H9 (cell line): ENCODE measurements around the gene MRPS18A. TPM values are rescaled to one million over a fixed set of nuclear protein-coding genes. Genes with fewer than 3 reads are reported as not detected.

ENCODE experiments used
- DNase-seq: peaks from one replicate; pipeline ENCODE4 v3.0.0-alpha.2; 2017
- H2AFZ ChIP-seq: one replicate; pipeline ENCODE4 v1.6.1; 2013; ENCODE audit warnings: mild to moderate bottlenecking, low read length, control low read depth, moderate library complexity
- H2AK5ac ChIP-seq: 2 replicates; pipeline ENCODE4 v1.6.1; 2013; ENCODE audit warnings: low read length, control low read depth, mixed read lengths; ENCODE audit not compliant: insufficient read length
- H2BK120ac ChIP-seq: one replicate; pipeline ENCODE4 v1.6.1; 2013; ENCODE audit warnings: low read depth, mild to moderate bottlenecking, low read length, control low read depth, inconsistent platforms; ENCODE audit not compliant: poor library complexity, severe bottlenecking
- H2BK12ac ChIP-seq: 2 replicates; pipeline ENCODE4 v1.6.1; 2013; ENCODE audit warnings: low read length, control low read depth, mixed read lengths, low read depth; ENCODE audit not compliant: insufficient read length
- H2BK15ac ChIP-seq: 2 replicates; pipeline ENCODE4 v1.6.1; 2013; ENCODE audit warnings: low read depth, low read length, control low read depth
- H2BK20ac ChIP-seq: one replicate; pipeline ENCODE4 v1.6.1; 2013; ENCODE audit warnings: low read depth, mild to moderate bottlenecking, low read length, control low read depth, inconsistent platforms; ENCODE audit not compliant: poor library complexity, severe bottlenecking
- H2BK5ac ChIP-seq: 2 replicates; pipeline ENCODE4 v1.6.1; 2013; ENCODE audit warnings: low read length, control low read depth, mixed read lengths; ENCODE audit not compliant: insufficient read length
- H3K14ac ChIP-seq: 2 replicates; pipeline ENCODE4 v1.6.1; 2013; ENCODE audit warnings: low read length, control low read depth; ENCODE audit not compliant: insufficient read depth
- H3K18ac ChIP-seq: 2 replicates; pipeline ENCODE4 v1.6.1; 2013; ENCODE audit warnings: low read depth, mild to moderate bottlenecking, mixed read lengths, low read length, control low read depth; ENCODE audit not compliant: insufficient read length
- H3K23ac ChIP-seq: 2 replicates; pipeline ENCODE4 v1.6.1; 2013; ENCODE audit warnings: low read length, control low read depth, mixed read lengths, low read depth; ENCODE audit not compliant: insufficient read length
- H3K23me2 ChIP-seq: 2 replicates; pipeline ENCODE4 v1.6.1; 2013; ENCODE audit warnings: low read depth, mild to moderate bottlenecking, mixed read lengths, low read length, control low read depth; ENCODE audit not compliant: insufficient read length, poor library complexity, severe bottlenecking
- H3K27ac ChIP-seq: 2 replicates; pipeline ENCODE4 v1.5.1; 2013; ENCODE audit warnings: low read length, control low read depth, mixed read lengths, low read depth; ENCODE audit not compliant: insufficient read length
- H3K27me3 ChIP-seq: 2 replicates; pipeline ENCODE4 v1.6.1; 2013; ENCODE audit warnings: low read length, control low read depth, inconsistent platforms; ENCODE audit not compliant: insufficient read depth
- H3K4ac ChIP-seq: 2 replicates; pipeline ENCODE4 v1.6.1; 2013; ENCODE audit warnings: low read depth, mild to moderate bottlenecking, control low read depth, inconsistent platforms, low read length, moderate library complexity
- H3K4me1 ChIP-seq: 2 replicates; pipeline ENCODE4 v1.6.1; 2013; ENCODE audit warnings: low read length, control low read depth, inconsistent platforms; ENCODE audit not compliant: insufficient read depth
- H3K4me2 ChIP-seq: 2 replicates; pipeline ENCODE4 v1.6.1; 2013; ENCODE audit warnings: low read length, control low read depth, mixed read lengths; ENCODE audit not compliant: insufficient read length, insufficient read depth
- H3K56ac ChIP-seq: 2 replicates; pipeline ENCODE4 v1.6.1; 2013; ENCODE audit warnings: low read depth, mild to moderate bottlenecking, mixed read lengths, low read length, control low read depth; ENCODE audit not compliant: insufficient read length
- H3K79me1 ChIP-seq: 2 replicates; pipeline ENCODE4 v1.6.1; 2013; ENCODE audit warnings: low read depth, mild to moderate bottlenecking, moderate library complexity, low read length, control low read depth, inconsistent platforms; ENCODE audit not compliant: insufficient read depth, poor library complexity, severe bottlenecking
- H3K79me2 ChIP-seq: 2 replicates; pipeline ENCODE4 v1.6.1; 2013; ENCODE audit warnings: low read length, control low read depth, inconsistent platforms; ENCODE audit not compliant: insufficient read depth
- H3K9ac ChIP-seq: 2 replicates; pipeline ENCODE4 v1.6.1; 2013; ENCODE audit warnings: low read length, control low read depth, mixed read lengths; ENCODE audit not compliant: insufficient read length; ENCODE audit errors: extremely low read depth
- H3K9me3 ChIP-seq: one replicate; pipeline ENCODE4 v1.6.1; 2013; ENCODE audit warnings: low read depth, low read length, inconsistent platforms; ENCODE audit not compliant: control insufficient read depth
- H3T11ph ChIP-seq: one replicate; pipeline ENCODE4 v1.6.1; 2013; ENCODE audit warnings: mild to moderate bottlenecking, low read length, control low read depth, inconsistent platforms
- H4K20me1 ChIP-seq: one replicate; pipeline ENCODE4 v1.6.1; 2013; ENCODE audit not compliant: control insufficient read depth, insufficient read length, insufficient read depth
- H4K5ac ChIP-seq: 2 replicates; pipeline ENCODE4 v1.6.1; 2013; ENCODE audit warnings: low read depth, mild to moderate bottlenecking, mixed read lengths, low read length, control low read depth; ENCODE audit not compliant: insufficient read length
- H4K8ac ChIP-seq: replicated peaks from 2 replicates; pipeline ENCODE4 v1.6.1; 2013; ENCODE audit warnings: low read length, control low read depth, mixed read lengths, low read depth; ENCODE audit not compliant: insufficient read length
- H4K91ac ChIP-seq: 2 replicates; pipeline ENCODE4 v1.6.1; 2013; ENCODE audit warnings: low read depth, mild to moderate bottlenecking, moderate library complexity, mixed read lengths, low read length, control low read depth; ENCODE audit not compliant: insufficient read length
- H3K27ac Mint-ChIP-seq, 3 experiments: 2 replicates in 2 of 3; 3 replicates in 1 of 3; pipeline ENCODE4 v1.8.0; 2020 to 2021; ENCODE audit warnings: mixed read lengths in 3 of 3, mild to moderate bottlenecking in 1 of 3, moderate library complexity in 1 of 3
- H3K27me3 Mint-ChIP-seq: 2 replicates; pipeline ENCODE4 v1.8.0; 2021; ENCODE audit warnings: low read depth, mild to moderate bottlenecking, moderate library complexity, mixed read lengths
- H3K36me3 Mint-ChIP-seq, 3 experiments: 2 replicates in 2 of 3; 3 replicates in 1 of 3; pipeline ENCODE4 v1.8.0; 2020 to 2021; ENCODE audit warnings: low read depth in 3 of 3, mixed read lengths in 3 of 3; ENCODE audit not compliant: insufficient read depth in 1 of 3
- H3K4me1 Mint-ChIP-seq, 2 experiments: 2 replicates each; pipeline ENCODE4 v1.8.0; 2020; ENCODE audit warnings: mixed read lengths in 2 of 2
- H3K4me3 Mint-ChIP-seq, 2 experiments: 2 replicates in 1 of 2; 3 replicates in 1 of 2; pipeline ENCODE4 v1.8.0; 2020 to 2021; ENCODE audit warnings: mild to moderate bottlenecking in 2 of 2, mixed read lengths in 2 of 2, moderate library complexity in 1 of 2
- H3K9me3 Mint-ChIP-seq, 2 experiments: 2 replicates in 1 of 2; 3 replicates in 1 of 2; pipeline ENCODE4 v1.8.0; 2020; ENCODE audit warnings: mild to moderate bottlenecking in 2 of 2, mixed read lengths in 2 of 2, moderate library complexity in 1 of 2
- WGBS: extraction: QIAGEN DNeasy Blood & Tissue Kit; methylation state at CpG from one replicate; pipeline ENCODE4 v1.1.7; 2013; ENCODE audit warnings: missing lambda C conversion rate, low lambda C conversion rate, mixed read lengths; ENCODE audit not compliant: insufficient read length; ENCODE audit errors: extremely low coverage; 5-methylcytosine and 5-hydroxymethylcytosine counted together
- total RNA-seq: library from RNA; stranded (reverse); gene quantifications from 2 replicates; pipeline ENCODE4 v1.2.1, GENCODE V29; 2021
- TF ChIP-seq, protein P1 (sequence below): fragments of 200-600 bp; sonication (generic); conservative IDR thresholded peaks from 3 replicates; pipeline ENCODE4 v1.8.0; 2021; ENCODE audit warnings: antibody characterized with exemption, mild to moderate bottlenecking

The MRPS18A gene
- total RNA-seq, 1 experiment from 2014 or later: 65.1 TPM

DNA sequence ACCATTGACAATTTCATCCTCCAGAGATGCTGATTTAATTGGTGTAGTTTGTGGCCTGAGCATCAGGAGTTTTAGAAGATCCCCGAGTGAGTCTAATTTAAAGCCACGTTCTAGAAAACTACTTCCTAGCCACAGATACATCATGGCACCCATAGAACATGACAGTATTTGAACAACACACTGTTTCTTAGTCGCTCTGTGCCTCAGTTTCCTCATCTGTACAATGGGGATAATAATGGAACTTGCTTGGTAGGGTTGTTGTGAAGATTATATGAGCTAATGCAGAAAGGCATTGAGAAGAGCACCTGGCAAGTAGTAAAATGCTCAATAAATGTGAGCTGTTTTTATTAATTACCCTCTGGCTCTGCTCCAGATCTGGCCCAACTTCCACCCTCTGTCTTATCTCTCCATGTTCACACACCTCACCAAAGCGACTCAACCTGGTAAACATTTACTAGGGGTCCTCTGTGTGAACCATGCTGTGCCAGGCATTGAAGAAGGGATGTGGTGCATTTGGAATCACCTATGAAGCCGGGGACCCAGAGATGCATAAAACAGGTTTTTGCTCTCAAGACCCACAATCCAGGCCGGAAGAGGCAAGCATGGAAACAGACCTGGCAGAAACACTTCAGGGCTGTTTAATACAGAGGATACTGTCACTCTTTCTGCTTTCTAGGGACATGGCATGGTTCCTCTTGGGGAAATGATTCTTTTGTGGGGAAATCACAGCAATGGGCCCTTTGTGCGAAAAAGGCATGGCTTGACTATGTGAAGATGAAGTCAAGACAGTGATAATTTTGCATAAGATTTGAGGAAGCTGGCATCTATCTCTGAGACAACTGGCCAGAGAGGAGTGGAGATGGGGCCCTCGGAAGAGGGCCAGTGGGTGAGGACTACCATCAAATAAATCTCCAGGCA lies 16.2 kb upstream of the MRPS18A start:
- Mint-ChIP-seq H3K27me3 (no peaks in the 10 kb centered on the region), H3K27ac (peak overlapping the region; percentile 72 to 99 (median 81); a peak in 6 of 7 replicates), H3K36me3 (no peaks in the 10 kb centered on the region), H3K9me3 (no peaks in the 10 kb centered on the region), H3K4me1 (peaks cover 74 to 81% of the 10 kb centered on the region in 2 experiments), H3K4me3 (no peak overlapping the region)
- H4K20me1 ChIP-seq: no peaks in the 10 kb centered on the region
- H4K91ac ChIP-seq: no peak overlapping the region
- no peaks in the 10 kb centered on the region for H3K79me2 ChIP-seq
- H3T11ph ChIP-seq: no peak overlapping the region
- H3K27ac ChIP-seq: peak overlapping the region; percentile 13
- no peak overlapping the region for H3K23ac ChIP-seq
- TF ChIP-seq, protein P1, sequence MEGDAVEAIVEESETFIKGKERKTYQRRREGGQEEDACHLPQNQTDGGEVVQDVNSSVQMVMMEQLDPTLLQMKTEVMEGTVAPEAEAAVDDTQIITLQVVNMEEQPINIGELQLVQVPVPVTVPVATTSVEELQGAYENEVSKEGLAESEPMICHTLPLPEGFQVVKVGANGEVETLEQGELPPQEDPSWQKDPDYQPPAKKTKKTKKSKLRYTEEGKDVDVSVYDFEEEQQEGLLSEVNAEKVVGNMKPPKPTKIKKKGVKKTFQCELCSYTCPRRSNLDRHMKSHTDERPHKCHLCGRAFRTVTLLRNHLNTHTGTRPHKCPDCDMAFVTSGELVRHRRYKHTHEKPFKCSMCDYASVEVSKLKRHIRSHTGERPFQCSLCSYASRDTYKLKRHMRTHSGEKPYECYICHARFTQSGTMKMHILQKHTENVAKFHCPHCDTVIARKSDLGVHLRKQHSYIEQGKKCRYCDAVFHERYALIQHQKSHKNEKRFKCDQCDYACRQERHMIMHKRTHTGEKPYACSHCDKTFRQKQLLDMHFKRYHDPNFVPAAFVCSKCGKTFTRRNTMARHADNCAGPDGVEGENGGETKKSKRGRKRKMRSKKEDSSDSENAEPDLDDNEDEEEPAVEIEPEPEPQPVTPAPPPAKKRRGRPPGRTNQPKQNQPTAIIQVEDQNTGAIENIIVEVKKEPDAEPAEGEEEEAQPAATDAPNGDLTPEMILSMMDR: no peak
- no peak for DNase-seq
- no peak overlapping the region for H3K18ac ChIP-seq
- H2BK120ac ChIP-seq: no peak overlapping the region
- no CpG with 5 or more reads among the region's 8 CpGs for WGBS
- H3K9me3 ChIP-seq: no peaks in the 10 kb centered on the region
- H2BK20ac ChIP-seq: no peak overlapping the region
- no peak overlapping the region for H2AK5ac ChIP-seq
- H4K5ac ChIP-seq: no peak overlapping the region
- H3K27me3 ChIP-seq: no peaks in the 10 kb centered on the region
- no peaks in the 10 kb centered on the region for H3K79me1 ChIP-seq
- H3K4ac ChIP-seq: no peak overlapping the region
- no peak overlapping the region for H2BK5ac ChIP-seq
- no peak overlapping the region for H2BK12ac ChIP-seq
- H3K56ac ChIP-seq: no peak overlapping the region
- no peak overlapping the region for H3K14ac ChIP-seq
- H4K8ac ChIP-seq: no peak overlapping the region
- no peak overlapping the region for H2BK15ac ChIP-seq
- H3K9ac ChIP-seq: no peak overlapping the region
- no peaks in the 10 kb centered on the region for H3K23me2 ChIP-seq
- H3K4me2 ChIP-seq: no peak overlapping the region
- peaks cover 18% of the 10 kb centered on the region; the same call in 1 of the 2 replicates for H3K4me1 ChIP-seq
- no peak overlapping the region for H2AFZ ChIP-seq
